Astrocyte (in vitro differentiated cells and primary cell): Measurements from ENCODE around the gene GALNS. TPM values are rescaled to one million over a fixed set of nuclear protein-coding genes. Genes with fewer than 3 reads are reported as not detected.

Source experiments
- DNase-seq: peaks from one replicate; pipeline ENCODE4 v3.0.0-alpha.2; 2010; ENCODE audit warnings: low read depth
- FAIRE-seq: peaks from 2 replicates; lab custom pipeline; 2011; peaks lifted over from hg19 to GRCh38; lab: Jason Lieb, UNC
- H2AFZ ChIP-seq: 2 replicates; pipeline ENCODE4 v1.6.0; 2012; ENCODE audit warnings: low read depth, low read length, inconsistent platforms
- H3K27ac ChIP-seq: 2 replicates; pipeline ENCODE4 v1.5.1; 2011; ENCODE audit warnings: low read depth, low read length, inconsistent platforms
- H3K27me3 ChIP-seq: 2 replicates; pipeline ENCODE4 v1.6.0; 2011; ENCODE audit warnings: low read length, inconsistent platforms; ENCODE audit not compliant: insufficient read depth
- H3K36me3 ChIP-seq: 2 replicates; pipeline ENCODE4 v1.5.1; 2011; ENCODE audit warnings: low read length, inconsistent platforms; ENCODE audit not compliant: insufficient read depth
- H3K4me1 ChIP-seq: 2 replicates; pipeline ENCODE4 v1.5.1; 2011; ENCODE audit warnings: low read length, inconsistent platforms; ENCODE audit not compliant: insufficient read depth
- H3K4me2 ChIP-seq: 2 replicates; pipeline ENCODE4 v1.6.0; 2012; ENCODE audit warnings: low read length, inconsistent platforms
- H3K4me3 ChIP-seq: 2 replicates; pipeline ENCODE4 v1.5.1; 2011; ENCODE audit warnings: low read depth, mild to moderate bottlenecking, low read length, inconsistent platforms; ENCODE audit not compliant: insufficient read depth
- H3K79me2 ChIP-seq: 2 replicates; pipeline ENCODE4 v1.6.0; 2012; ENCODE audit warnings: mild to moderate bottlenecking, low read length, inconsistent platforms; ENCODE audit not compliant: insufficient read depth
- H3K9ac ChIP-seq: 2 replicates; pipeline ENCODE4 v1.6.0; 2012; ENCODE audit warnings: mild to moderate bottlenecking, low read length, inconsistent platforms
- H3K9me3 ChIP-seq: 2 replicates; pipeline ENCODE4 v1.5.1; 2012; ENCODE audit warnings: low read depth, mild to moderate bottlenecking, low read length, inconsistent platforms; ENCODE audit not compliant: insufficient read depth
- H4K20me1 ChIP-seq: 2 replicates; pipeline ENCODE4 v1.6.0; 2012; ENCODE audit warnings: low read length, inconsistent platforms; ENCODE audit not compliant: insufficient read depth
- H3K27ac Mint-ChIP-seq: one replicate; pipeline ENCODE4 v1.8.0; 2021; ENCODE audit warnings: mild to moderate bottlenecking, mixed read lengths; ENCODE audit not compliant: unreplicated experiment
- H3K27me3 Mint-ChIP-seq: one replicate; pipeline ENCODE4 v1.8.0; 2021; ENCODE audit warnings: low read depth, mixed read lengths; ENCODE audit not compliant: unreplicated experiment
- H3K36me3 Mint-ChIP-seq: one replicate; pipeline ENCODE4 v1.8.0; 2021; ENCODE audit warnings: low read depth, mixed read lengths; ENCODE audit not compliant: unreplicated experiment
- H3K4me1 Mint-ChIP-seq: one replicate; pipeline ENCODE4 v1.8.0; 2021; ENCODE audit warnings: low read depth, mixed read lengths; ENCODE audit not compliant: unreplicated experiment
- H3K4me3 Mint-ChIP-seq: one replicate; pipeline ENCODE4 v1.8.0; 2021; ENCODE audit warnings: mild to moderate bottlenecking, moderate library complexity, mixed read lengths; ENCODE audit not compliant: unreplicated experiment
- H3K9me3 Mint-ChIP-seq: one replicate; pipeline ENCODE4 v1.8.0; 2021; ENCODE audit warnings: mild to moderate bottlenecking, mixed read lengths; ENCODE audit not compliant: unreplicated experiment
- CTCF ChIP-seq: IDR thresholded peaks from 2 replicates; pipeline ENCODE4 v1.5.1; 2011; ENCODE audit warnings: low read depth, mild to moderate bottlenecking, inconsistent platforms, low read length, moderate library complexity; ENCODE audit not compliant: insufficient read depth
- EZH2 ChIP-seq: IDR thresholded peaks from 2 replicates; pipeline ENCODE4 v1.6.1; 2012; ENCODE audit warnings: mild to moderate bottlenecking, low read length, inconsistent platforms; ENCODE audit not compliant: insufficient read depth
- total RNA-seq: library from RNA; stranded (reverse); gene quantifications from 2 replicates; pipeline ENCODE4 v1.2.1, GENCODE V29; 2021

The GALNS gene
- total RNA-seq, 1 donor from 2014 or later, result 31.7 TPM

- no peak overlapping the region for H3K9ac ChIP-seq
- H3K36me3 ChIP-seq, result no peaks in the 10 kb centered on the region
- no peak for TF ChIP-seq EZH2
- no peak for TF ChIP-seq CTCF
- DNase-seq, result no peak
- no peaks in the 10 kb centered on the region for H3K4me1 Mint-ChIP-seq
- no peaks in the 10 kb centered on the region for H3K9me3 Mint-ChIP-seq
- no peak for FAIRE-seq
- no peak overlapping the region for H3K4me2 ChIP-seq
- H3K79me2 ChIP-seq, result no peaks in the 10 kb centered on the region
- H3K27me3 ChIP-seq, result no peaks in the 10 kb centered on the region
- H3K27me3 Mint-ChIP-seq, result no peaks in the 10 kb centered on the region
- H3K4me3 Mint-ChIP-seq, result no peak overlapping the region
- no peaks in the 10 kb centered on the region for H3K9me3 ChIP-seq
- H3K4me3 ChIP-seq, result no peak overlapping the region
- H3K27ac ChIP-seq, result no peak overlapping the region
- no peaks in the 10 kb centered on the region for H3K4me1 ChIP-seq
- H3K36me3 Mint-ChIP-seq, result peaks cover 19% of the 10 kb centered on the region
- H4K20me1 ChIP-seq, result peaks cover 23% of the 10 kb centered on the region
- no peak overlapping the region for H2AFZ ChIP-seq
- H3K27ac Mint-ChIP-seq, result no peak overlapping the region
Observed at GRCh38 chr16:88839745-88840599, 16.8 kb downstream of the GALNS start.

- no peaks in the 10 kb centered on the region for H3K36me3 ChIP-seq
- H3K4me3 ChIP-seq, result no peak overlapping the region
- H4K20me1 ChIP-seq, result peaks cover 15% of the 10 kb centered on the region
- H2AFZ ChIP-seq, result no peak overlapping the region
- FAIRE-seq (no peak), DNase-seq (no peak)
- H3K4me1 ChIP-seq, result no peaks in the 10 kb centered on the region
- no peak overlapping the region for H3K27ac Mint-ChIP-seq
- no peak overlapping the region for H3K4me2 ChIP-seq
- H3K27me3 ChIP-seq, result no peaks in the 10 kb centered on the region
- H3K79me2 ChIP-seq, result no peaks in the 10 kb centered on the region
- no peaks in the 10 kb centered on the region for H3K27me3 Mint-ChIP-seq
- no peak overlapping the region for H3K9ac ChIP-seq
- peaks cover 16% of the 10 kb centered on the region for H3K36me3 Mint-ChIP-seq
- H3K4me1 Mint-ChIP-seq, result no peaks in the 10 kb centered on the region
- no peak overlapping the region for H3K27ac ChIP-seq
- H3K9me3 Mint-ChIP-seq, result no peaks in the 10 kb centered on the region
- no peaks in the 10 kb centered on the region for H3K9me3 ChIP-seq
- TF ChIP-seq CTCF (no peak), EZH2 (no peak)
- H3K4me3 Mint-ChIP-seq, result no peak overlapping the region
Observed at GRCh38 chr16:88839026-88839529, 17.7 kb downstream of the GALNS start.

- Histone ChIP-seq H3K27me3 (no peaks in the 10 kb centered on the region), H3K4me2 (no peak overlapping the region), H2AFZ (no peak overlapping the region), H3K9ac (no peak overlapping the region), H3K9me3 (no peaks in the 10 kb centered on the region), H3K4me1 (no peaks in the 10 kb centered on the region), H3K4me3 (no peak overlapping the region), H3K36me3 (no peaks in the 10 kb centered on the region), H4K20me1 (peaks cover 12% of the 10 kb centered on the region), H3K27ac (no peak overlapping the region), H3K79me2 (no peaks in the 10 kb centered on the region)
- H3K36me3 Mint-ChIP-seq, result peaks cover 16% of the 10 kb centered on the region
- no peak for FAIRE-seq
- no peak overlapping the region for H3K4me3 Mint-ChIP-seq
- H3K9me3 Mint-ChIP-seq, result no peaks in the 10 kb centered on the region
- no peaks in the 10 kb centered on the region for H3K4me1 Mint-ChIP-seq
- H3K27me3 Mint-ChIP-seq, result no peaks in the 10 kb centered on the region
- no peak overlapping the region for H3K27ac Mint-ChIP-seq
- DNase-seq, result no peak
- TF ChIP-seq EZH2, result no peak
- no peak for TF ChIP-seq CTCF
Observed at GRCh38 chr16:88838566-88838965, 18.2 kb downstream of the GALNS start.
